ENCODE data around the gene TMEM165.

GRCh38 chr4:55410431-55410830 is 14.7 kb downstream of the TMEM165 start:
- TF ChIP-seq MYC (IDR thresholded peaks at IDR 0.05; ENCODE audit: low read depth, low read length), result no peak
- no peak for TF ChIP-seq EZH2 (IDR thresholded peaks at IDR 0.05; ENCODE audit: borderline replicate concordance, low read depth, low read length, severe bottlenecking)

Data from endothelial cell of umbilical vein (primary cell).